OCI-M2 (cell line): ENCODE data around the gene GNB1.
A peak's percentile ranks its signal among the peaks of the same experiment; 100 is the strongest.

Experiments used
- DNase-seq: peaks from one replicate; lab custom pipeline; 2025; ENCODE audit not compliant: unreplicated experiment; lab: John Stamatoyannopoulos, UW

Gene GNB1

GRCh38 chr1:1922956-1923833 is 32.3 kb upstream of the GNB1 start:
- no peak for DNase-seq

- no peak for DNase-seq
These were observed 31.7 kb upstream of the GNB1 start for GRCh38 chr1:1922702-1922955.

GRCh38 chr1:1921901-1922701 is 31.2 kb upstream of the GNB1 start:
- no peak for DNase-seq

GRCh38 chr1:1921459-1921862 is 30.6 kb upstream of the GNB1 start:
- DNase-seq = no peak

GRCh38 chr1:1920608-1921458 is 29.9 kb upstream of the GNB1 start:
- no peak for DNase-seq

GRCh38 chr1:1920057-1920607 is 29.2 kb upstream of the GNB1 start:
- no peak for DNase-seq

- DNase-seq = peak; percentile 87
These were observed 28.6 kb upstream of the GNB1 start for GRCh38 chr1:1919304-1920056.

GRCh38 chr1:1918901-1919303 is 28.0 kb upstream of the GNB1 start, which contains the start of gene TMEM52:
TMEM52 (minus strand) TSS chr1:1919279; CDS start chr1:1919265, 14 bp downstream.
- DNase-seq = no peak

GRCh38 chr1:1917995-1918900 is 27.4 kb upstream of the GNB1 start:
- DNase-seq = no peak

GRCh38 chr1:1917304-1917976 is 26.6 kb upstream of the GNB1 start:
- no peak for DNase-seq

GRCh38 chr1:1916851-1917251 is 26.0 kb upstream of the GNB1 start:
- no peak for DNase-seq

- DNase-seq = no peak
These were observed 25.3 kb upstream of the GNB1 start for GRCh38 chr1:1915911-1916840.

- no peak for DNase-seq
These were observed 24.2 kb upstream of the GNB1 start, which contains the start of gene CALML6 for GRCh38 chr1:1914971-1915692. CALML6 (plus strand) TSS chr1:1915260; CDS start chr1:1915281, 21 bp downstream.

- no peak for DNase-seq
These were observed 23.4 kb upstream of the GNB1 start for GRCh38 chr1:1914101-1914970.

GRCh38 chr1:1911350-1912041 is 20.6 kb upstream of the GNB1 start:
- no peak for DNase-seq
